GM19043 (cell line): ENCODE results near the gene LGALS4.
"Not testable (repeated sequence)": the region's sequence is repeated elsewhere in the genome, so short reads cannot be mapped to it uniquely, and the experiment has no call there.

ENCODE experiments used
- ATAC-seq: cut with Tn5 transposase; IDR thresholded peaks from one replicate; pipeline ENCODE4 v1.9.1; 2021; ENCODE audit warnings: low read depth; ENCODE audit not compliant: unreplicated experiment

The LGALS4 gene

DNA sequence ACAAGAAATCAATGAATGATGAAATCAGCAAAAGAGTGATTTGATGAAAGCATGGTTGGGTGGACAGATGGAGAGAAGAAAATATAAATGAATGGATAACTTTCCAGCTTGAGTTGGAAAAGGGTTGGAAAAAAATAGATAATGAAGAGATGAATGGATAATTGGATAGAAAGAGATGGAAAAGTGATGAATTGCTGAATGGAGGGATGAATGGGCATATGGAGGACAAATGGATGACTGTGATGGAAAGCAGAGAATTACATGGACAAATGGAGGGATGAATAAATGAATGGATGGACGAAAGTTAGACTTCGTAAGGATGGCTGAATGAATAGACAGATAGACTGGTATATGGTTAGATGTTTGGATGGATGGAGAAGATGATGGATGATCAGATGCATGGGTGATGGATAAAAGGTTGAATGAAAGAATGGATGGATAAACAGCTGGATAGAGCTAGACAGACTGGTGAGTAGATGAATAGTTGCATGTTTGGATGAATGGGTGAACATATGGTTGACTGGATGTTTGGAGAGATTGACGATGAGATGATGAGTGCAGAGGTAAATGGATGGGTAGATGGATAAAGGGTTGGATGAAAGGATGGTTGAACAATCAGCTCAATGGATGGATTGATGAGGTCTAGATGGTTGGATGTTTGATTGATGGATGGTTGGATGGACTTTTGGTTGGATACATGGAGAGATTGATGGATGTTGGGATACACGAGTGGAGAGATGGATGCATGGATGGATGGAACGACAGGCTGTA, 12.0 kb downstream of the LGALS4 start:
- ATAC-seq = no peak

- ATAC-seq = no peak
Observed at GRCh38 chr19:38799104-38799503, 13.6 kb downstream of the LGALS4 start.

GRCh38 chr19:38797781-38798180, 15.0 kb downstream of the LGALS4 start:
- ATAC-seq = not testable (repeated sequence)

- no peak for ATAC-seq
Observed at GRCh38 chr19:38796154-38796553, 16.6 kb downstream of the LGALS4 start.

DNA sequence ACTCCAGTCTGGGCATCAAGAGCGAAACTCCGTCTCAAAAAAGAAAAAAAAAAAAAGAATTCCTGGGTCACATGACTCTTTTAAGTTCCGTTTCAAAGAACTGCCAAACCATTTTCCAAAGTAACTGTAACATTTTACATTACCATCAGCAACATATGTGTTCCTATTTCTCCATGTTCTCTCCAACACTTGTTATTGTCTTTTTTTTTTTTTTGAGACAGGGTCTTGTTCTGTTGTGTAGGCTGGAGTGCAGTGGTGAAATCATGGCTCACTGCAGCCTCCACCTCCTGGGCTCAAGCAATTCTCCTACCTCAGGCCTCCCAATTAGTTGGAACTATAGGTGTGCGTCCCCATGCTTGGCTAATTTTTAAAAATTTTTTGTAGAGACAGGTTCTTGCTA, 17.2 kb downstream of the LGALS4 start:
- ATAC-seq = no peak

DNA sequence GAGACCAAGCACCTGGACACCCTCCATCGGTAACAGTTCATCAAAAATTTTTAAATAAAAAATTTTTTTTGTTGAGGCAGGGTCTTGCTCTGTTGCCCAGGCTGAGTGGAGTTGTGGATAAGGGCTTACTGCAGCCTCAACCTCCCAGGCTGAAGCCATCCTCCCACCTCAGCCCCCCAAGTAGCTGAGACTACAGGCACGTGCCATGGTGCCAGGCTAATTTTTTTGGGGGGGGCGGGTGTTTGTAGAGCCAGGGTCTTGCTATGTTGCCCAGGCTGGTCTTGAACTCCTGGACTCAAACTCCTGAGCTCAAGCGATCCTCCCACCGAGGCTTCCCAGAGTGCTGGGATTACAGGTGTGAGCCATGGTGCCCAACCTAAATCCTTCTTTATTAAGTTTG, 19.1 kb downstream of the LGALS4 start:
- no peak for ATAC-seq

DNA sequence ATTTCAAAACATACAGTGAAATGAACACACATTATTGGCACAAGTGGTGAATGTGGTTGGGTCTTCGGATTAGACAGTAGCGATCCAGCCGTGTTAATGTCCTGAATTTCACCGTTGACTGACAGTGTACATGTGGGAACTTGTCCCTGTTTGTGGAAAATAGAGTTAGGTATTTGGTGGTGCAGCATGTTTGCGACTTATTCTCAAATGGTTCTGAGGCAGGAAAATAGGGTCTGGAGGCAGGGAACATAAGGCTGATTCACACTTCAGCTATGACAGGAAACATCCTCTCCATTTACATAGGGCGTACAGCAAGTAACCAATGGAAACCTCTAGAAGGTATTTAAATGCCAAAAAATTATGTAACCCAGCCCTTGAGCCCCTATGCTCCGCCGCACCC, 19.6 kb downstream of the LGALS4 start:
- no peak for ATAC-seq

- ATAC-seq = no peak
Observed at GRCh38 chr19:38792250-38793111, 20.3 kb downstream of the LGALS4 start.

DNA sequence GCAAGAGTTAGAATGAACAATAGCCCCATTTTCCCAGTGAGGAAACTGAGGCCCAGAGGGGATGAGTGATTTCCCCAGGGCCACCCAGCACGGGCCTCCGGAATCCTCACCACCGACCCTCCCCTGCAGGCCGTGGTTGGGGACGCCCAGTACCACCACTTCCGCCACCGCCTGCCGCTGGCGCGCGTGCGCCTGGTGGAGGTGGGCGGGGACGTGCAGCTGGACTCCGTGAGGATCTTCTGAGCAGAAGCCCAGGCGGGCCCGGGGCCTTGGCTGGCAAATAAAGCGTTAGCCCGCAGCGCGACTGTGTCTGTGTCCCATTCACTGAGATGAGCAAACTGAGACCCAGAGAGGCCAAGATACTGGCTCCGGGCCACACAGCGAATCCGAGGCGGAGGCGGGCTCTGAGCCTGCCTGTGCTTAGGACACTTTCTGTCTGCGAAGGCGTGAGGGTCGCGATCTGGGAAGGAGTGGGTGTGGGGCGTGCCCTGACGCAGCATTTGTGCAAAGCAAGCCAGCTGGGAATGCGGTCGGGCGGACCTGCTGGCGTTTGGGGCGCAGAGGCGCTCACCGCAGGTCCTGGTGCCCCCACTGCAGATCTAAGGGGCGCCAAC, 21.2 kb downstream of the LGALS4 start:
- not testable (repeated sequence) for ATAC-seq

DNA sequence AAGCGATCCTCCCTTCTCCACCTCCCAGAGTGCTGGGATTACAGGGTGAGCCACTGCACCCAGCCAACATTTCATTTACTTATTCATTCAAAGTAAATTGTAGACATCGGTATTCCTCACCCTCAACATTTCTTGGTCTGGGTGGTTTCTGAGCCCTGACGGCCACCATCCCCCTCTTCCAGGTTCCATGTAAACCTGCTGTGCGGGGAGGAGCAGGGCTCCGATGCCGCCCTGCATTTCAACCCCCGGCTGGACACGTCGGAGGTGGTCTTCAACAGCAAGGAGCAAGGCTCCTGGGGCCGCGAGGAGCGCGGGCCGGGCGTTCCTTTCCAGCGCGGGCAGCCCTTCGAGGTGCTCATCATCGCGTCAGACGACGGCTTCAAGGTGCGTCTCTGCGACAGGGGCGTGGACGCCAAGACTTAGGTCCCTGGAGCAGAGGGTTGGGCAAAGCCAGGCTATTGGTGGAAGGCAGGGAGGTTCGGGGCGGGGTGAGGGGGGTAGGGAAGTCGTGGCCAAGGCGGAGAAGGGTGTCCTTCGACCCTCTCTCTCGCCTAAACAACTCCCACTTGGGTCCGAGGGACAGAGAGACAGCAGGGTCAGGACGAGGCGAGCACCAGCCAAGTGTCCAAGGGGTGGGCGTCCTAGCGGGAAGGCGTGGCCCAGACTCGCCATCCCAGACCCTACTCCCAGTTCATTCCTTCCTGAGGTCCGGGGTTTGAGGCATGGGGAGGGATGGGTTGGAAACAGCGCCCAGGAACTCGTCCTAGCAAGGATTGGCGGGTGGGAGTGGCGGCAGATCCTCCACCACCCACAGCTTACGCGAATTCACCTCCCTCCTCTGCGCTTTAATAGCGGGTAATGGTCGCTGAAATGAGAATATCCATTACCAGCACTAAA, 22.0 kb downstream of the LGALS4 start:
- ATAC-seq = not testable (repeated sequence)

DNA sequence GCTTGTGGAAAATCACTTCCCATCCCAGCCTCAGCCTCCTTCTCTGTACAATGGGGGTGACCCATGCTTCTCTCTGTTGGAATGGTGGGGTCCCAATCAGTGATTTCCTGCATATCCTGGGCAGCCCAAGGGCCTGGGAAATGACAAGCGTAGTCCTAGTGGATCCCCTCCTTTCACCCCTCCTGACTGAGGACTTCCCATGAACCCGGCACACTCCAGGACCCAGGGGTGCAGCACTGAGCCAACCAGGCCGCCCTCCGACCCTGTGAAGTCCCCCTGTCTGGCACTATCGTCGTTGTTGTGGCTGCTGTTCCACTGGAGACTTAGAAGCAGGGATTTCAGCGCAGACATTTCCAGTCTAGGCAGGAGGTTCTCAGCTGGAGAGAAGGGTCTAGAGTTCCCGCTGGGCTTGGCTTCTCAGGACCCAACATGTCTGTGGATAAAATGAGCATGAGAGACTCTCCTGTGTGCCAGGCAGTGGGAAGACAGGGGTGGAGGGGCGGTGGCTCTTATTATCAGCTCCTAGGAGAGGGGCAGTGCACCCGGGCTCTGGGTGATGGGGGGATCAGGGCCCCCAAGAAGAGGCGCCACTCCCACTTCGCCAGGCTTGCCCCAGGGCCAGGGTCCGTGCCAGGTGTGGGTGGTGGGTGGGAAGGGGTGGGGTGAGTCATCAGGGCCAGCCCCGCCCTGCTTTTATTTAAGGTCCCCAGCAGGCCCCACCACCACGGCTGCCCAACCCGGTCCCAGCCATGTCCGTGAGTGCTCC, 24.1 kb downstream of the LGALS4 start, which contains the start of gene LGALS7B:
TSS of gene LGALS7B (plus strand) at position 723 of the 766 bp plus-strand sequence. CDS start at position 750, 27 bp downstream.
- ATAC-seq = no peak

GRCh38 chr19:38786572-38787265, 26.0 kb downstream of the LGALS4 start:
- no peak for ATAC-seq

GRCh38 chr19:38786061-38786460, 26.7 kb downstream of the LGALS4 start:
- not testable (repeated sequence) for ATAC-seq

GRCh38 chr19:38785187-38785699, 27.5 kb downstream of the LGALS4 start:
- no peak for ATAC-seq

- ATAC-seq = no peak
Observed at GRCh38 chr19:38784224-38784623, 28.5 kb downstream of the LGALS4 start.

DNA sequence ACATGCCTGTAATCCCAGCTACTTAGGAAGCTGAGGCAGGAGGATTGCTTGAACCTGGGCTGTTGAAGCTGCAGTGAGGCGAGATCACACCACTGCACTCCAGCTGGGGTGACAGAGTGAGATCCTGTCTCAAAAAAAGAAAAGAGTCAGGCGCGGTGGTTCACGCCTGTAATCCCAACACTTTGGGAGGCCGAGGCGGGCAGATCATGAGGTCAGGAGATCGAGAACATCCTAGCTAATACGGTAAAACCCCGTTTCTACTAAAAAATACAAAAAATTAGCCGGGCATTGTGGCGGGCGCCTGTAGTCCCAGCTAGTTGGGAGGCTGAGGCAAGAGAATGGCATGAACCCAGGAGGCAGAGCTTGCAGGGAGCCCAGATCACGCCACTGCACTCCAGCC, 30.5 kb downstream of the LGALS4 start:
- ATAC-seq = not testable (repeated sequence)

DNA sequence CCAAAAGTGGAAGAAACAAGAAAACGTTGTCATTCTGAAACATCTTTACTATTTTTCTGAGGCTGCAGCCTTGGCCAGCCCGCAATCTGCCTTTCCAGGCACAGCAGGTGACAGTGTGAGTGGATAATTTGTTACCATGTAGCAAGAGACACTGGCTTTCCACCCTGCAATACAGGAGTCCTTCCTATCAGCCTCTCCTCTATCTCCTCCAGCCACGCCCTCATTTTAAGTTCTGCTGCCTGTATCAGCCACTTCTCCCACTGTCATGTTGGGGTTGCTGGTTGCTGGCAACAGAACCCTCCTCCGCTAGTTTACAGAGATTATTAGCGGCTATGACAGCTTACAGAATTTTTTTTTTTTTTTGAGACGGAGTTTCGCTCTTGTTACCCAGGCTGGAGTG, 31.7 kb downstream of the LGALS4 start:
- ATAC-seq = no peak

DNA sequence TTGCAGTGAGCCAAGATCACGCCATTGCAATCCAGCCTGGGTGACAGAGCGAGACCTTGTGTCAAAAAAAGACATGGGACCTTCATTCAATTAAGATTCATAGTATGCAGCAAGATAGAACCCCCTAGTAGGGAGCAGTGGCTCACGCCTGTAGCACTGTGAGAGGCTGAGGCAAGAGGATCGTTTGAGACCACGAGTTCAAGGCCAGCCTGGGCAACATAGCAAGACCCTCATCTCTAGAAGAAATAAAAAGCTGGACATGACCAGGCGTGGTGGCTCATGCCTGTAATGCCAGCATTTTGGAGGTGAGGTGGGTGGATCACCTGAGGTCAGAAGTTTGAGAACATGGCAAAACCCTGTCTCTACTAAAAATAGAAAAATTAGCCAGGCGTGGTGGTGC, 32.3 kb downstream of the LGALS4 start:
- ATAC-seq = no peak

GRCh38 chr19:38778733-38779132, 34.0 kb downstream of the LGALS4 start:
- ATAC-seq = no peak
